Stomach (tissue), 4 donors: ENCODE data around the gene SUCO.

Experiments
- EP300 ChIP-seq: sonication (generic); formaldehyde crosslinking; IDR thresholded peaks from one replicate; pipeline ENCODE4 v1.6.1; 2017; ENCODE audit warnings: antibody characterized with exemption
- POLR2AphosphoS5 ChIP-seq, 3 donors: sonication (generic); formaldehyde crosslinking; IDR thresholded peaks; one replicate each; pipeline ENCODE4 v1.6.1; 2016; ENCODE audit warnings: antibody characterized with exemption in 3 of 3
- TF ChIP-seq, protein P1 (sequence below), 7 experiments: fragments of 450-650 bp in 4 of 7; fragments of 200-600 bp in 3 of 7; sonication (generic) in 3 of 7; IDR thresholded peaks; one replicate each; pipeline ENCODE4 v1.5.1; 2016 to 2019; ENCODE audit warnings: antibody characterized with exemption in 7 of 7, control low read depth in 2 of 7, mild to moderate bottlenecking in 1 of 7

DNA sequence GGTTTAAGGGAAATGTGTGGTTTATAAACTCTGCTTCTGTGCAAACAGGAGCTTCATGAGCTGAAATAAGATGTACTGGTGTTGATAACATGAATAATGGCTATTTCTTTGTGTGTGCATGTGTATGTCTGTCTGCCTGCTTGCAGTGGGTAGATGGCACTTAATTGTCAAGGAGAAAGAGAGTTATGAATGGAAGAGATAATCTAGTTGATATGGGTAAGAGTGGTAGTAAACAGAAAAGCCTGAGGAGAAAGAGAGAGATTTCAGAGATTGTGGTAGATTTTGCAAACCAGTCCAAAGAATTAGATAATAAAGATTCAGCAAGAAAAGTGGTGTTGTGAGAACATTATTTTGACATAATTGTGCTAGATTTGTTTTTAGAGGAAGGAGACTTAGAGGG lies 7.7 kb downstream of the SUCO start:
- TF ChIP-seq, protein P1, sequence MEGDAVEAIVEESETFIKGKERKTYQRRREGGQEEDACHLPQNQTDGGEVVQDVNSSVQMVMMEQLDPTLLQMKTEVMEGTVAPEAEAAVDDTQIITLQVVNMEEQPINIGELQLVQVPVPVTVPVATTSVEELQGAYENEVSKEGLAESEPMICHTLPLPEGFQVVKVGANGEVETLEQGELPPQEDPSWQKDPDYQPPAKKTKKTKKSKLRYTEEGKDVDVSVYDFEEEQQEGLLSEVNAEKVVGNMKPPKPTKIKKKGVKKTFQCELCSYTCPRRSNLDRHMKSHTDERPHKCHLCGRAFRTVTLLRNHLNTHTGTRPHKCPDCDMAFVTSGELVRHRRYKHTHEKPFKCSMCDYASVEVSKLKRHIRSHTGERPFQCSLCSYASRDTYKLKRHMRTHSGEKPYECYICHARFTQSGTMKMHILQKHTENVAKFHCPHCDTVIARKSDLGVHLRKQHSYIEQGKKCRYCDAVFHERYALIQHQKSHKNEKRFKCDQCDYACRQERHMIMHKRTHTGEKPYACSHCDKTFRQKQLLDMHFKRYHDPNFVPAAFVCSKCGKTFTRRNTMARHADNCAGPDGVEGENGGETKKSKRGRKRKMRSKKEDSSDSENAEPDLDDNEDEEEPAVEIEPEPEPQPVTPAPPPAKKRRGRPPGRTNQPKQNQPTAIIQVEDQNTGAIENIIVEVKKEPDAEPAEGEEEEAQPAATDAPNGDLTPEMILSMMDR (IDR thresholded peaks at IDR 0.05), result no peak
- TF ChIP-seq EP300 (no peak), POLR2AphosphoS5 (IDR thresholded peaks at IDR 0.05) (no peak)
